GM12891 (cell line): Measurements from ENCODE around the gene PLA2G2C.

ENCODE experiments used
- POLR2A ChIP-seq: IDR thresholded peaks from 2 replicates; pipeline ENCODE4 v1.6.1; 2011; ENCODE audit warnings: low read depth, low read length, control low read depth
- POLR2AphosphoS5 ChIP-seq: IDR thresholded peaks from 2 replicates; pipeline ENCODE4 v1.6.1; 2011; ENCODE audit warnings: low read depth, low read length, control low read depth

- no peak for TF ChIP-seq POLR2AphosphoS5
- TF ChIP-seq POLR2A, result no peak
Observed at GRCh38 chr1:20210736-20211460, 24.6 kb upstream of the PLA2G2C start.
